NCI-H146 treated with DMSO at 0.1 percent for 48 hours (cell line): ENCODE results near the gene ADCY3.

ENCODE experiments used
- DNase-seq: peaks from one replicate; lab custom pipeline; 2025; ENCODE audit not compliant: unreplicated experiment; lab: John Stamatoyannopoulos, UW

The ADCY3 gene

GRCh38 chr2:24875901-24876300 is 44.1 kb downstream of the ADCY3 start:
- DNase-seq = no peak

GRCh38 chr2:24875272-24875671 is 44.8 kb downstream of the ADCY3 start:
- no peak for DNase-seq

- no peak for DNase-seq
Measured at GRCh38 chr2:24874035-24874434, 46.0 kb downstream of the ADCY3 start.

- no peak for DNase-seq
Measured at GRCh38 chr2:24873619-24874018, 46.4 kb downstream of the ADCY3 start.

GRCh38 chr2:24872344-24873115 is 47.5 kb downstream of the ADCY3 start:
- DNase-seq = no peak

GRCh38 chr2:24871852-24872333 is 48.1 kb downstream of the ADCY3 start:
- no peak for DNase-seq

- no peak for DNase-seq
Measured at GRCh38 chr2:24870891-24871705, 48.9 kb downstream of the ADCY3 start.

GRCh38 chr2:24870440-24870839 is 49.6 kb downstream of the ADCY3 start:
- no peak for DNase-seq

- DNase-seq = no peak
Measured at GRCh38 chr2:24866946-24867345, 53.1 kb downstream of the ADCY3 start.

- DNase-seq = no peak
Measured at GRCh38 chr2:24863641-24864040, 56.4 kb downstream of the ADCY3 start.

- no peak for DNase-seq
Measured at GRCh38 chr2:24861500-24861899, 58.5 kb downstream of the ADCY3 start.

- no peak for DNase-seq
Measured at GRCh38 chr2:24860631-24861030, 59.4 kb downstream of the ADCY3 start.

GRCh38 chr2:24859968-24860600 is 60.0 kb downstream of the ADCY3 start:
- no peak for DNase-seq

GRCh38 chr2:24858996-24859395 is 61.0 kb downstream of the ADCY3 start:
- DNase-seq = no peak

- DNase-seq = no peak
Measured at GRCh38 chr2:24857746-24858145, 62.3 kb downstream of the ADCY3 start.

- DNase-seq = no peak
Measured at GRCh38 chr2:24856791-24857211, 63.2 kb downstream of the ADCY3 start.

- DNase-seq = no peak
Measured at GRCh38 chr2:24855726-24856125, 64.3 kb downstream of the ADCY3 start.

- no peak for DNase-seq
Measured at GRCh38 chr2:24855022-24855622, 64.9 kb downstream of the ADCY3 start.

GRCh38 chr2:24853996-24854395 is 66.0 kb downstream of the ADCY3 start:
- DNase-seq = no peak

GRCh38 chr2:24853046-24853445 is 67.0 kb downstream of the ADCY3 start:
- DNase-seq = no peak

- DNase-seq = no peak
Measured at GRCh38 chr2:24852431-24853020, 67.5 kb downstream of the ADCY3 start.
